GM19455 (cell line): ENCODE data around the gene CARHSP1.
"Not testable (repeated sequence)": the region's sequence is repeated elsewhere in the genome, so short reads cannot be mapped to it uniquely, and the experiment has no call there.

Source experiments
- ATAC-seq: cut with Tn5 transposase; IDR thresholded peaks from one replicate; pipeline ENCODE4 v1.9.1; 2021; ENCODE audit not compliant: unreplicated experiment

The CARHSP1 gene

GRCh38 chr16:8873866-8874195 lies 5.0 kb upstream of the CARHSP1 start:
- ATAC-seq, result not testable (repeated sequence)

- no peak for ATAC-seq
Measured at GRCh38 chr16:8872967-8873865, 4.4 kb upstream of the CARHSP1 start.

- no peak for ATAC-seq
Measured at GRCh38 chr16:8872071-8872470, 3.3 kb upstream of the CARHSP1 start.

- ATAC-seq, result not testable (repeated sequence)
Measured at GRCh38 chr16:8869988-8870241, 1.1 kb upstream of the CARHSP1 start.

GRCh38 chr16:8869212-8869987 lies 594 bp upstream of the CARHSP1 start:
- no peak for ATAC-seq

GRCh38 chr16:8867932-8868415 lies 832 bp downstream of the CARHSP1 start:
- no peak for ATAC-seq

GRCh38 chr16:8867216-8867931 lies 1.4 kb downstream of the CARHSP1 start:
- ATAC-seq, result no peak

- ATAC-seq, result no peak
Measured at GRCh38 chr16:8866884-8867215, 2.0 kb downstream of the CARHSP1 start.

GRCh38 chr16:8866118-8866883 lies 2.5 kb downstream of the CARHSP1 start:
- no peak for ATAC-seq

- no peak for ATAC-seq
Measured at GRCh38 chr16:8865145-8865882, 3.5 kb downstream of the CARHSP1 start.

- no peak for ATAC-seq
Measured at GRCh38 chr16:8864480-8865110, 4.2 kb downstream of the CARHSP1 start.

- ATAC-seq, result no peak
Measured at GRCh38 chr16:8863594-8864424, 5.0 kb downstream of the CARHSP1 start.

GRCh38 chr16:8862309-8863130 lies 6.3 kb downstream of the CARHSP1 start:
- ATAC-seq, result no peak

- ATAC-seq, result no peak
Measured at GRCh38 chr16:8861563-8862308, 7.1 kb downstream of the CARHSP1 start.

GRCh38 chr16:8859913-8860881 lies 8.6 kb downstream of the CARHSP1 start:
- ATAC-seq, result no peak
